ENCODE data around the gene N4BP2L2.

- TF ChIP-seq EZH2 (IDR thresholded peaks at IDR 0.05; ENCODE audit: borderline replicate concordance, low read depth, low read length, severe bottlenecking) (no peak), CTCF (IDR thresholded peaks at IDR 0.05; ENCODE audit: extremely low read depth in 1 of 2, insufficient read depth in 1 of 2, low read depth in 1 of 2, low read length in 2 of 2) (no peak), POLR2AphosphoS5 (IDR thresholded peaks at IDR 0.05; ENCODE audit: insufficient read depth, low read depth, low read length) (no peak), POLR2A (IDR thresholded peaks at IDR 0.05; ENCODE audit: low read depth, low read length) (no peak), MYC (IDR thresholded peaks at IDR 0.05; ENCODE audit: low read depth, low read length) (no peak)
These were observed 34.9 kb downstream of the N4BP2L2 start for GRCh38 chr13:32503727-32504126.
